Esophagus (tissue), 2 donors: ENCODE data around the gene WDR88. TPM values are rescaled to one million over a fixed set of nuclear protein-coding genes. Genes with fewer than 3 reads are reported as not detected.
"Not testable (repeated sequence)": the region's sequence is repeated elsewhere in the genome, so short reads cannot be mapped to it uniquely, and the experiment has no call there.

Source experiments
- H3K27ac ChIP-seq, 2 donors: one replicate each; pipeline ENCODE4 v1.5.1; 2013; ENCODE audit warnings: low read depth in 2 of 2, mild to moderate bottlenecking in 2 of 2, inconsistent platforms in 1 of 2, low read length in 1 of 2, moderate library complexity in 1 of 2
- H3K27me3 ChIP-seq, 2 donors: one replicate each; pipeline ENCODE4 v1.6.1; 2013; ENCODE audit warnings: low read length in 2 of 2, control low read depth in 1 of 2, mild to moderate bottlenecking in 1 of 2; ENCODE audit not compliant: insufficient read depth in 2 of 2, control insufficient read depth in 1 of 2
- H3K36me3 ChIP-seq, 2 donors: one replicate each; pipeline ENCODE4 v1.6.1; 2013; ENCODE audit warnings: low read length in 1 of 2; ENCODE audit not compliant: control insufficient read depth in 2 of 2, insufficient read depth in 2 of 2
- H3K4me1 ChIP-seq, 2 donors: one replicate each; pipeline ENCODE4 v1.6.1; 2013; ENCODE audit warnings: low read length in 1 of 2; ENCODE audit not compliant: control insufficient read depth in 2 of 2, insufficient read depth in 2 of 2
- H3K4me3 ChIP-seq, 2 donors: one replicate each; pipeline ENCODE4 v1.5.1; 2013; ENCODE audit warnings: low read length in 2 of 2, mild to moderate bottlenecking in 2 of 2, low read depth in 1 of 2, moderate library complexity in 1 of 2
- H3K9me3 ChIP-seq, 2 donors: one replicate each; pipeline ENCODE4 v1.6.1; 2013; ENCODE audit warnings: mild to moderate bottlenecking in 2 of 2, low read depth in 1 of 2, low read length in 1 of 2, moderate library complexity in 1 of 2; ENCODE audit not compliant: control insufficient read depth in 2 of 2, insufficient read depth in 1 of 2
- WGBS, 2 donors: extraction: QIAGEN DNeasy Blood & Tissue Kit; methylation state at CpG; one replicate each; pipeline ENCODE4 v1.1.7; 2013; 5-methylcytosine and 5-hydroxymethylcytosine counted together
- polyA plus RNA-seq, 2 donors: library from polyadenylated mRNA; stranded (reverse); fragments of 200-250 nt; gene quantifications; one replicate each; pipeline ENCODE4 v1.2.3, GENCODE V29; 2013
- donor health status: healthy with polysubstance abuse.
- donor health status: Bipolar disorder and iron deficiency.

The WDR88 gene
- polyA plus RNA-seq, 2 donors = not detected

DNA sequence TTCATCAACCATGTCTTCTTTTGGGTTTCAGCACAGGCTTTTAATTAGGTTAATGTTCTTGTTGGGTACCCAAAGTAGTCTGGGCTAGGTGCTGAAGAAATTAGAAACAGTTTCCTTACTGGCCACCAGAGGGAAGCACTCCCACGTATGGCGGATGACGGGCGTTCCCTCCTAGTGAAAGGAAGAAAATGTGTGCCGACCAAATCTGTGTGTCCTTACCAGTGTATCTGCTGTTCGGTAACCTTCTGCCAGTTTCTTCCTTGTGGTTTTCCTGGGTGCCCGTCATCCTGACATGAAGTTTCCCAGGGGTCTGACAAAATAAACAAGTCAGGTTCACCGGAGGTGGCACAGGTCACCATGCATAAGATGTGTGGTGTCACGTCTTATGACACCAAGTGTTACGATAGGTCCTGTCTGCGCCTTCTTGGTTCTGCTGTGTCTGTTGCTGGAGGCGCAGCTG lies 6.0 kb upstream of the WDR88 start:
- Histone ChIP-seq H3K4me3 (no peak overlapping the region), H3K36me3 (peaks cover 3 to 8% of the 10 kb centered on the region in 2 donors), H3K27me3 (no peaks in the 10 kb centered on the region), H3K9me3 (no peaks in the 10 kb centered on the region), H3K27ac (no peak overlapping the region), H3K4me1 (no peaks in the 10 kb centered on the region)
- 38 to 39% methylated on average over 12 of the region's 12 CpGs for WGBS, 2 donors

DNA sequence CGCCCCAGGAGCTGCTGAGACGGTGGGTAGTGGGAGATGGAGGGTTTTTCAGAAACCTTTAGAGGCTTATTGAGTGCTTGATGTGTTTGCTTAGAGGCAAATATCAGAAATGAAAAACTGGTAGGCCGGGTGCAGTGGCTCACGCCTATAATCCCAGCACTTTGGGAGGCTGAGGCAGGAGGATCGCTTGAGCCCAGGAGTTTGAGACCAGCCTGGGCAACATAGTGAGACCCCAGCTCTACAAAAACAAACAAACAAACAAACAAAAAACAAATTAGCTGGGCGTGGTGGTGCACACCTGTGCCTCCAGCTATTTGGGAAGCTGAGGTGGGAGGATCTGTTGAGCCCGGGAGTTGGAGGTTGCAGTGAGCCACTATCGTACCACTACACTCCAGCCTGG lies 5.2 kb upstream of the WDR88 start:
- H3K4me3 ChIP-seq, H3K27me3 ChIP-seq, H3K36me3 ChIP-seq, H3K9me3 ChIP-seq, H3K27ac ChIP-seq, H3K4me1 ChIP-seq: not testable (repeated sequence)
- WGBS, 2 donors = 94 to 95% methylated on average over 8 of the region's 8 CpGs

DNA sequence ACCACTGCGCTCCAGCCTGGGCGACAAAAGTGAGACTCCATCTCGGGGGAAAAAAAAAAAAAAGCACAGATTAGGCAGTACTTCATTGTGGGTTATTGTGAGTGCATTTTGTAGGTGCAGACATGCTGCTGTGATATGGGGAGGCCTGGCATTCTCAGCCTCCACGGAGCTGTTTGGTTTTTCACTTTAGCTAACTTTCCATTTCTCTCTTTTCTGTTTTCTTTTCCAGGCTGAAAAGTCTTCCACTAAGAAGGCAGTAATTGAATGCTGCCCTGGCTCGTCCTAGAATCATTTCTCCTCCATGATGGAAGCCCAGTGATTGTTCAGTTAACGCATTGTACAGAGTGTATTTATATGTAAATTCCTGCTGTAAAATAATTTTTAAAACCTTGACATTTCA lies 2.0 kb upstream of the WDR88 start:
- Histone ChIP-seq H3K27ac (no peak overlapping the region), H3K9me3 (no peaks in the 10 kb centered on the region), H3K27me3 (peaks cover 0 to 2% of the 10 kb centered on the region in 2 donors), H3K4me1 (no peaks in the 10 kb centered on the region), H3K4me3 (no peak overlapping the region), H3K36me3 (peaks cover 0 to 8% of the 10 kb centered on the region in 2 donors)
- WGBS, 2 donors = 93 to 95% methylated on average over 6 of the region's 6 CpGs

DNA sequence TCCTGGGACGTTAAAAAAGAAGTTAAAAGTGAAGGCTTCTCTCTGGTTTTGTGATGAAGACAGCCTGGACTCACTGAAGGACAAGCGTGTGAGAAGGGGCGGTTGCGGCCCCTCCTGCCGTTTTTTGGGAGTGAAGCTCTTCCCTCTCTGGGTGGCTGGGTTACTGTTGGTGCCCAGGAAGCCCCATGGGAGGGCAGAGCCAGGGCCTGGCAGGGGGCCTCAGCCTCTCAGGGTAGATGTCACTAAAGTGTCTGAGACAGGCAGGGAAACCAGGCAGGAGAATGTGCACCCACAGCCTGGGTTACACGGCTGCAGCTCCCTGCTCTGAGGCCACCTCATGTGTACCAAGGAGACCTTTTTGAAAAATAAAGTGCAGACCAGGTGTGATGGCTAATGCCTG lies 1.5 kb upstream of the WDR88 start:
- H3K27ac ChIP-seq = no peak overlapping the region
- H3K27me3 ChIP-seq = peaks cover 0 to 2% of the 10 kb centered on the region in 2 donors
- H3K4me1 ChIP-seq = no peaks in the 10 kb centered on the region
- WGBS, 2 donors = 92 to 97% methylated on average over 6 of the region's 6 CpGs
- H3K9me3 ChIP-seq = no peaks in the 10 kb centered on the region
- no peak overlapping the region for H3K4me3 ChIP-seq
- H3K36me3 ChIP-seq = peaks cover 0 to 8% of the 10 kb centered on the region in 2 donors

DNA sequence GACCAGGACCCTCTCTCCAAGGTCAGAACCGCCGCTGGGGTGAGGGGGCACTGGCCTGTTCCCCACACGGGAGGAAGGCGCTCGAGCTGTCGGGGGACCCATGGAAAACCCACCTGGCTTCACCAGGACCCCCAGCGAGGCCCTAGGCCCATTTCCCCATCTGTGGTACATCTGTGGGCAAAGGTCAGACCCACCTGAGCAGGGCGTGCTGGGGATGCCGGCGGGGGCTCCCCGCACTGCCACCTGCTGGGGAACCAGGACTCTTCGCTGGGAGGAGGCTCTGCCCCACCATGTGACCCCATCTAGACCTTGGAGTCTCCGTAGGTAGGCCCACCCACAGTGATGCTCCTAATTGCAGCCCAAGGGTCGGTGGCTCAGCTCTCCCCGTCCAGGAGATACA lies 511 bp downstream of the WDR88 start:
- 87 to 88% methylated on average over 13 to 15 of the region's 15 CpGs for WGBS, 2 donors
- Histone ChIP-seq H3K4me1 (no peaks in the 10 kb centered on the region), H3K27me3 (peaks cover 0 to 2% of the 10 kb centered on the region in 2 donors), H3K36me3 (peaks cover 0 to 5% of the 10 kb centered on the region in 2 donors), H3K9me3 (no peaks in the 10 kb centered on the region), H3K4me3 (no peak overlapping the region), H3K27ac (no peak overlapping the region)

DNA sequence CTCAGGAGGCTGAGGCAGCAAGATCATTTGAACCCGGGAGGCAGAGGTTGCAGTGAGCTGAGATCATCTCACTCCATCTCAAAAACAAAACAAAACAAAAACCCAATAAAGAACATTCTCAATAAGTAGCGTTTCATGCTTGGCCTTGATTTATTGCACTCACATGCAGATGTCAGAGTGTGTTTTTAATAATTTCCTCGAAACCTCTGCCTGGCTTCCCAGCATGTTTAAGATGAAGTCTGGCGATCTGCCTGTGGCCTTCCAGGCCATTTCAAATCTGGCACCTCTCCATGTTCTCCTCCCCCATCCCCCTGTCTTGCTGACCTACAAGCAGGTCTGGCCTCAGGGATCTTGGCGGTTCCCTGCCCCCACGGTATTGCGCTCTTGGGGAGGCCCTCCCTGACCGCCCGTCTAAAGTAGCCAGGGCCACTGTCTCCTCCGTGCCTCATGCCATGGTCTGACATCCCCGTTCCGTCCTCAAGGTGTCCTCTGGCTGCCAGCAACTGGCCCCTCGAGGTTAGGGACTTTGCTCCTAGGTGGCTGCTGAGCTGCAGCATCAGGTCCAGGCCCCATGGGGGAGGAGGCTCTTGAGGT lies 1.6 kb downstream of the WDR88 start:
- Histone ChIP-seq H3K27me3 (peaks cover 0 to 2% of the 10 kb centered on the region in 2 donors), H3K9me3 (no peaks in the 10 kb centered on the region), H3K4me1 (no peaks in the 10 kb centered on the region), H3K27ac (no peak overlapping the region), H3K36me3 (peaks cover 0 to 4% of the 10 kb centered on the region in 2 donors), H3K4me3 (no peak overlapping the region)
- 51 to 56% methylated on average over 13 of the region's 13 CpGs for WGBS, 2 donors

DNA sequence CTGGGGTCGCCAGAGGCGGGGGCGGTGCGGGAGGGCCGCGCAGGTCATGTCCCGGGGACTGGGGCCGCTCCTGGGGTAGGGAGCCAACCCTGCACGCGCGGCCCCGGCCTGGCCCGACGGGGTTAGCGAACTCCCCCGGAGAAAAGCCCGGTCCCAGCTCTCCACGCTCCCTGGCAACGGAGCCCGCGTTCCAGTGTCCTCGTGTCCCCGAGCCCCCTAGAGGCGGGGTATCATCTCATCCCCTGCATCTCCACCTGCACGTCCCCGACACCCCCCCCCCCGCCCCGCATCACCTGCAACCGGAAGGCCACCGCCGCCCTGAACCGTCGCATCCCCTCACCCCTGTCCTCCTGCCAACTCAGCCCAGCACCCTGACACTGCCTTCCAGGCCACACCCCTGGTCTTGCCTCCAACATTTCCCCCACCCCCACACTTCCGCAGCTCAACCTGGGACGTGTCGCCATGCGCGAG lies 2.7 kb downstream of the WDR88 start:
- Histone ChIP-seq H3K27me3 (peaks cover 0 to 2% of the 10 kb centered on the region in 2 donors), H3K27ac (no peak overlapping the region), H3K9me3 (no peaks in the 10 kb centered on the region), H3K4me3 (no peak overlapping the region), H3K4me1 (no peaks in the 10 kb centered on the region), H3K36me3 (peaks cover 0 to 3% of the 10 kb centered on the region in 2 donors)
- 14 to 18% methylated on average over 29 to 38 of the region's 38 CpGs for WGBS, 2 donors

DNA sequence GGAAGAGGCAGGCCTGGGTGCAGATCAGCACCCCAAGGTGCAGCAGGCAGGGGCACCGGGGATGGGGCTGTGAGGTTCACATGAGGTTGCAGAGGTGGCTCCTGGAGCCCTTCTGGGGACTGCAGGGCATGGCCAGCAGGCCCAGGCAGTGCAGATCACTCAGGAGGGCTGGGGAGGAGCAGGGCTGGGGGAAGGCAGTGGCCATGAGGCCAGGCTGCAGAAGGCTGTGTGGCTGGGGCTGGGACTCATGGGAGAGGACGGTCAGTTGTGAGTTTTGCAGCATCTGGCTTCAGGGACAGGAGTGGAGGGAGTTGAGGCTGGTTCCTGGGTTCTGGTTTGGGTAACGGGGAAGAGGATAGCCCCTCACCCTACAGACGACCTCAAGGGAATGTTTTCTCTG lies 7.3 kb downstream of the WDR88 start:
- Histone ChIP-seq H3K4me3 (no peak overlapping the region), H3K27me3 (peaks cover 0 to 2% of the 10 kb centered on the region in 2 donors), H3K4me1 (no peaks in the 10 kb centered on the region), H3K36me3 (no peaks in the 10 kb centered on the region), H3K27ac (no peak overlapping the region), H3K9me3 (no peaks in the 10 kb centered on the region)
- WGBS, 2 donors = 63 to 70% methylated on average over 4 of the region's 4 CpGs

DNA sequence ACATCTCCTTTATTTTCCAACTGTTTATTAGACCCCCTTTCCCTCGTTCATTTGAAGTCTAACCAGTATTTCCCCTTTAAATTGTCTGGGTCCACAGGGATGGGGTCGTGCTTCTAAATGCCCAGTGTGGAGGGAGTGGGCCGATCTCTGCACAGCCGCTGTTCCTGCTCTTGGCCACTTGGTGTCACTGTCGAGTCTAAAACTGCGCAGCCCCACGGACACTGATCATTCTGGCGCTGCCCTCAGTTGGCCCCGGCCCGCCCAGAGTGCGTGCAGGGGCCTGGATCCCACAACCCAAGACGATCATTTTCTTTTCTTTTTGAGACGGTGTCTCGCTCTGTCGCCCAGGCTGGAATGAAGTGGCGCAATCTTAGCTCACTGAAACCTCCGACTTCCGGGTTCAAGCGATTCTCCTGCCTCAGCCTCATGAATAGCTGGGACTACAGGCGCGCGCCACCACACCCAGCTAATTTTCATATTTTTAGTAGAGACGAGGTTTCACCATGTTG lies 12.0 kb downstream of the WDR88 start:
- Histone ChIP-seq H3K27me3 (no peaks in the 10 kb centered on the region), H3K4me3 (no peak overlapping the region), H3K27ac (no peak overlapping the region), H3K9me3 (no peaks in the 10 kb centered on the region), H3K36me3 (no peaks in the 10 kb centered on the region), H3K4me1 (no peaks in the 10 kb centered on the region)
- WGBS, 2 donors = 26% methylated on average over 23 of the region's 23 CpGs

DNA sequence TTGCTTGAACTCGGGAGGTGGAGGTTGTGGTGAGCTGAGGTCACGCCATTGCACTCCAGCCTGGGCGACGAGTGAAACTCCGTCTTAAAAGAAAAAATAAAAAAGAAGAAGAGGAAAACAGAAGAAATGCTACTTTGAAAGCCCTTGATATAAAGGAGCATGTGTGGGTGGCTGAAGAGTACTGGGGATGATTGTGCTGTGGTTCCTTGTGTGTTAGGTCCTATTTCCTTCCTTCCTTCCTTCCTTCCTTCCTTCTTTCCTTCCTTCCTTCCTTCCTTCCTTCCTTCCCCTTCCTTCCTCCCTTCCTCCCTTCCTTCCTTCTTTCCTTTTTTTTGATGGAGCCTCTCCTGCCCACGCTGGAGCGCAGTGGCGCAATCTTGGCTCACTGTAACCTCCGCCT lies 14.3 kb downstream of the WDR88 start:
- H3K27ac ChIP-seq = no peak overlapping the region
- H3K36me3 ChIP-seq = no peaks in the 10 kb centered on the region
- no peaks in the 10 kb centered on the region for H3K27me3 ChIP-seq
- no peak overlapping the region for H3K4me3 ChIP-seq
- 86 to 90% methylated on average over 9 of the region's 9 CpGs for WGBS, 2 donors
- H3K9me3 ChIP-seq = no peaks in the 10 kb centered on the region
- no peaks in the 10 kb centered on the region for H3K4me1 ChIP-seq
